ENCODE results near the gene MORC1.

- TF ChIP-seq CTCF (conservative IDR thresholded peaks at IDR 0.05 in 1 of 2, IDR thresholded peaks at IDR 0.05 in 1 of 2; ENCODE audit: extremely low read depth in 1 of 2, insufficient read depth in 1 of 2, low read depth in 1 of 2, low read length in 2 of 2) (no peak), EZH2 (IDR thresholded peaks at IDR 0.05; ENCODE audit: borderline replicate concordance, low read length) (no peak)
These were observed 13.3 kb upstream of the MORC1 start for GRCh38 chr3:109131276-109131675.
